Measurements from ENCODE around the gene ACBD6. TPM values are rescaled to one million over a fixed set of nuclear protein-coding genes. Genes with fewer than 3 reads are reported as not detected.

Gene ACBD6
- total and polyA plus RNA-seq, 7 donors: 12.6 to 20.4 (median 17.3) TPM

DNA sequence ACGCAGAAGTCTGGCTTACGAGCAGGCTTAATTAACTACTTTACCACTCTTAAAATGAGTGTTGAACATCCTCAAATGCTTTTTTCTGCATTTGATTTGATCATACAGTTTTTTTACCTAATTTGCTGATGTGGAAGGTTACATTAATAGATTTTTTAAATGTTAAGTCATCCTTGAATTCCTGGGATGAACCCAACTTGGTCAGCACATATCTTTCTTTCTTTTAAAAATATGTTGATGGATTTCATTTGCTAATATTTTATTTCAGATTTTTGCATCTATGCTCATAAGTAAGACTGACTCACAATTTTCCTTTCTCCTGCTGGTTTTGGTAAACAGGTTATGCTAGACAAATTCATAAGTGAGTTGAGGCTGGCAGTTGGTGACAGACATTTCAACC lies 189.5 kb downstream of the ACBD6 start:
- 91 to 97% (median 95%) methylated on average over 2 of the region's 2 CpGs for WGBS, 3 donors

GRCh38 chr1:180311011-180311730 lies 191.2 kb downstream of the ACBD6 start:
- Histone ChIP-seq H3K9me3 (no peaks in the 10 kb centered on the region), H3K4me1 (peaks cover 3% of the 10 kb centered on the region), H3K4me3 (no peak overlapping the region), H3K27me3 (ENCODE audit: insufficient read depth in 3 of 3, low read length in 2 of 3) (no peaks in the 10 kb centered on the region), H3K27ac (no peak overlapping the region), H3K36me3 (ENCODE audit: insufficient read depth in 1 of 2, low read depth in 1 of 2) (no peaks in the 10 kb centered on the region)
- no peak for DNase-seq
- no peak for TF ChIP-seq CTCF (IDR thresholded peaks at IDR 0.05)
- 93 to 97% (median 96%) methylated on average over 4 of the region's 4 CpGs for WGBS, 3 donors
- intact Hi-C loops (cut with DNase I): no loop called here
- ATAC-seq: no peak

More for the DNA sequence above, 189.5 kb downstream of the ACBD6 start:
- DNase-seq: no peak
- Histone ChIP-seq H3K4me3 (no peak overlapping the region), H3K27me3 (ENCODE audit: insufficient read depth in 3 of 3, low read length in 2 of 3) (no peaks in the 10 kb centered on the region), H3K27ac (no peak overlapping the region), H3K4me1 (peaks cover 3% of the 10 kb centered on the region), H3K36me3 (ENCODE audit: insufficient read depth in 1 of 2, low read depth in 1 of 2) (no peaks in the 10 kb centered on the region), H3K9me3 (no peaks in the 10 kb centered on the region)
- no peak for TF ChIP-seq CTCF (IDR thresholded peaks at IDR 0.05)
- ATAC-seq: no peak
- intact Hi-C loops (cut with DNase I): no loop called here

- no peaks in the 10 kb centered on the region for H3K36me3 ChIP-seq (ENCODE audit: insufficient read depth in 1 of 2, low read depth in 1 of 2)
- TF ChIP-seq CTCF (IDR thresholded peaks at IDR 0.05): no peak
- H3K27me3 ChIP-seq (ENCODE audit: insufficient read depth in 3 of 3, low read length in 2 of 3): no peaks in the 10 kb centered on the region
- H3K27ac ChIP-seq: no peak overlapping the region
- no peak overlapping the region for H3K4me3 ChIP-seq
- ATAC-seq: no peak
- H3K4me1 ChIP-seq: no peaks in the 10 kb centered on the region
- H3K9me3 ChIP-seq: no peaks in the 10 kb centered on the region
- intact Hi-C loops (cut with DNase I): no loop called here
- DNase-seq: no peak
- WGBS, 3 donors: 90 to 94% (median 93%) methylated on average over 3 of the region's 3 CpGs
These were observed 192.3 kb downstream of the ACBD6 start for GRCh38 chr1:180310095-180310494.

- ATAC-seq: no peak
- no peak for DNase-seq
- WGBS, 3 donors: 78 to 100% (median 91%) methylated on average over 1 of the region's 1 CpG
- Histone ChIP-seq H3K9me3 (no peaks in the 10 kb centered on the region), H3K27ac (no peak overlapping the region), H3K4me1 (no peaks in the 10 kb centered on the region), H3K36me3 (ENCODE audit: insufficient read depth in 1 of 2, low read depth in 1 of 2) (no peaks in the 10 kb centered on the region), H3K4me3 (no peak overlapping the region), H3K27me3 (ENCODE audit: insufficient read depth in 3 of 3, low read length in 2 of 3) (no peaks in the 10 kb centered on the region)
- TF ChIP-seq CTCF (IDR thresholded peaks at IDR 0.05): no peak
- intact Hi-C loops (cut with DNase I): no loop called here
These were observed 193.0 kb downstream of the ACBD6 start for GRCh38 chr1:180309338-180309737.
